GM19324 (cell line): ENCODE measurements around the gene SUGP1.
"Not testable (repeated sequence)": the region's sequence is repeated elsewhere in the genome, so short reads cannot be mapped to it uniquely, and the experiment has no call there.

ENCODE experiments used
- ATAC-seq: cut with Tn5 transposase; IDR thresholded peaks from one replicate; pipeline ENCODE4 v1.9.1; 2021; ENCODE audit warnings: mild to moderate bottlenecking, moderate library complexity; ENCODE audit not compliant: unreplicated experiment, low FRiP score

The SUGP1 gene

GRCh38 chr19:19269952-19270694, 50.2 kb downstream of the SUGP1 start:
- ATAC-seq = no peak

- no peak for ATAC-seq
These were observed 51.6 kb downstream of the SUGP1 start for GRCh38 chr19:19268453-19269385.

- no peak for ATAC-seq
These were observed 53.0 kb downstream of the SUGP1 start for GRCh38 chr19:19267305-19267704.

- ATAC-seq = no peak
These were observed 56.3 kb downstream of the SUGP1 start for GRCh38 chr19:19263886-19264487.

- ATAC-seq = no peak
These were observed 57.9 kb downstream of the SUGP1 start for GRCh38 chr19:19262190-19263057.

- ATAC-seq = no peak
These were observed 58.7 kb downstream of the SUGP1 start for GRCh38 chr19:19261350-19262189.

GRCh38 chr19:19260417-19261214, 59.7 kb downstream of the SUGP1 start:
- no peak for ATAC-seq

- ATAC-seq = no peak
These were observed 60.6 kb downstream of the SUGP1 start for GRCh38 chr19:19259741-19260140.

GRCh38 chr19:19258589-19259338, 61.5 kb downstream of the SUGP1 start:
- ATAC-seq = no peak

GRCh38 chr19:19257836-19258588, 62.3 kb downstream of the SUGP1 start:
- no peak for ATAC-seq

GRCh38 chr19:19257137-19257536, 63.2 kb downstream of the SUGP1 start:
- ATAC-seq = no peak

- no peak for ATAC-seq
These were observed 64.0 kb downstream of the SUGP1 start for GRCh38 chr19:19256072-19256969.

GRCh38 chr19:19253409-19253808, 66.9 kb downstream of the SUGP1 start:
- ATAC-seq = not testable (repeated sequence)

- no peak for ATAC-seq
These were observed 70.0 kb downstream of the SUGP1 start for GRCh38 chr19:19250196-19250801.

- ATAC-seq = no peak
These were observed 79.8 kb downstream of the SUGP1 start for GRCh38 chr19:19240476-19240875.

- no peak for ATAC-seq
These were observed 80.6 kb downstream of the SUGP1 start for GRCh38 chr19:19239675-19240074.
